Spleen (tissue), 7 donors: ENCODE results near the gene IGF2.

Experiments used
- POLR2AphosphoS5 ChIP-seq, 3 donors: sonication (generic); formaldehyde crosslinking; IDR thresholded peaks; one replicate each; pipeline ENCODE4 v1.5.1; 2017; ENCODE audit warnings: antibody characterized with exemption in 3 of 3
- TF ChIP-seq, protein P1 (sequence below), 11 experiments: fragments of 200-600 bp in 7 of 11; fragments of 450-650 bp in 4 of 11; sonication (generic) in 4 of 11; IDR thresholded peaks in 8 of 11; conservative IDR thresholded peaks in 3 of 11; 1 replicate in 7 of 11; 2 replicates in 4 of 11; pipeline versions ENCODE4 v1.4.0 to v1.8.0; 2016 to 2021; ENCODE audit warnings: antibody characterized with exemption in 11 of 11, inconsistent platforms in 4 of 11, mild to moderate bottlenecking in 1 of 11
- donor health status: DM: no; HTN: no; CAD: no; lungs with moderate emphysema.
- donor health status: DM: no; HTN: no; CAD: no.
- donor health status: DM: no; HTN: no; CAD: no.

GRCh38 chr11:2151500-2152257 is 12.5 kb upstream of the IGF2 start:
- TF ChIP-seq, protein P1, sequence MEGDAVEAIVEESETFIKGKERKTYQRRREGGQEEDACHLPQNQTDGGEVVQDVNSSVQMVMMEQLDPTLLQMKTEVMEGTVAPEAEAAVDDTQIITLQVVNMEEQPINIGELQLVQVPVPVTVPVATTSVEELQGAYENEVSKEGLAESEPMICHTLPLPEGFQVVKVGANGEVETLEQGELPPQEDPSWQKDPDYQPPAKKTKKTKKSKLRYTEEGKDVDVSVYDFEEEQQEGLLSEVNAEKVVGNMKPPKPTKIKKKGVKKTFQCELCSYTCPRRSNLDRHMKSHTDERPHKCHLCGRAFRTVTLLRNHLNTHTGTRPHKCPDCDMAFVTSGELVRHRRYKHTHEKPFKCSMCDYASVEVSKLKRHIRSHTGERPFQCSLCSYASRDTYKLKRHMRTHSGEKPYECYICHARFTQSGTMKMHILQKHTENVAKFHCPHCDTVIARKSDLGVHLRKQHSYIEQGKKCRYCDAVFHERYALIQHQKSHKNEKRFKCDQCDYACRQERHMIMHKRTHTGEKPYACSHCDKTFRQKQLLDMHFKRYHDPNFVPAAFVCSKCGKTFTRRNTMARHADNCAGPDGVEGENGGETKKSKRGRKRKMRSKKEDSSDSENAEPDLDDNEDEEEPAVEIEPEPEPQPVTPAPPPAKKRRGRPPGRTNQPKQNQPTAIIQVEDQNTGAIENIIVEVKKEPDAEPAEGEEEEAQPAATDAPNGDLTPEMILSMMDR (IDR thresholded peaks at IDR 0.05 in 8 of 11, conservative IDR thresholded peaks at IDR 0.05 in 3 of 11), result peak; percentile 62 to 92 (median 85)
- TF ChIP-seq POLR2AphosphoS5 (IDR thresholded peaks at IDR 0.05), result no peak
